ENCODE measurements around the gene NR2C2.

NR2C2 gene

GRCh38 chr3:15065550-15066007 is 118.2 kb downstream of the NR2C2 start:
- no peak for DNase-seq

- no peak for DNase-seq
Observed at GRCh38 chr3:15066467-15066866, 119.1 kb downstream of the NR2C2 start.

DNA sequence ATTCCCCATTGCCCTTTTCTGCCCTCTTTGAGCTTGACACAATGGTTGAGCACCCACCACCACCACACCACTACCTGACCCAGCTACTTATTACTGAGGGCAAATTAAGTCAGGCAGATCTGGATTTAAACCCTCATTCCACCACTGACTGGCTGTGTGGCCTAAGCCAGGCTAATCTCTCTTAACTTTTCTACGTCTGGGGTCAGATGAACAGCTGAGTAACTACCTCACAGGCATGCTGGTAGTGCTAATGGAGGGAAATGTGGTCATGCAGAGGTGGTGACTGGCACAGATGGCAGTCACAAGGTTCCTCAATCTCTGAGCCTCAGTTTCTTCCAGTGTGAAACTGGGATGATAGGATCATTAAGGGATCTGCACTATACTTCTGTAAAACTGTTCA is 122.1 kb downstream of the NR2C2 start:
- DNase-seq, result no peak

DNA sequence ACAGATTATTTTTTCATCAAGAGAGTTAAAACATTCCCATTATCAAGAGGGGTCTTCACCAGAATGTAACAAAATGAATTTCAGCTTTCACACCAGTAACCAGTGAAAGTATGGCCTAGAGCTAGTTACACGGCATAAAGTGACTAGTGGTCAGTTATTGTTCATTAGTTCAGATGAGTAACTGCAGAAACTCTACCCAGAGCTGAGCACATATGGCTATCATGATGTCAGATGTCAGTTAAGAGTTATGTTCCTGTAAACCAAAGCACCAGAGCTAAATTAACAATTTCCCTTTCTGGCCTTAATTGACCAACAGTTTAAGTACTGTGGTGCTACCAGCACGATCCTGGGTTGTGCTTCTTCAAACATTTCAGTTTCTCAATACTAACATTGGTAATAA is 124.3 kb downstream of the NR2C2 start:
- DNase-seq, result no peak

- DNase-seq, result no peak
Observed at GRCh38 chr3:15074500-15074899, 127.1 kb downstream of the NR2C2 start.

GRCh38 chr3:15079091-15079490 is 131.7 kb downstream of the NR2C2 start:
- no peak for DNase-seq

- DNase-seq, result no peak
Observed at GRCh38 chr3:15081960-15082664, 134.7 kb downstream of the NR2C2 start.

- DNase-seq, result no peak
Observed at GRCh38 chr3:15083252-15083651, 135.9 kb downstream of the NR2C2 start.

DNA sequence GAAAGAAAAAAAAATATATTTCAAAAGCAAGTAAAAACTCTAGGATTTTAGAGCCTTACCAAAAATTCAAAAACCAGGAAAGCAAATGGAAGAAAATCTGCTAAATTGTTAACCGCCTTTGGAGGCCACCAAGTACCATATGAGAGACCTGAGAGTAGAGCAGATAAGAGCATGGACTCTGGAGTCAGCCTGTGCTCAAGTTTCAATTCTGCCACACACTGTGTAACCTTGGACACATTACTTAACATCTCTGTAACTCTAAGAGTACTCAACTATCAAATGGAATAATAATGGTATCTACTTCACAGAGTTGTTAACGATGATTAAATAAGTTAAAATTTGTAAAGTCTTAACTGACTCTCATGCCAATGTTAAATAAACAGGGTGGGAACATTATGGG is 138.9 kb downstream of the NR2C2 start:
- DNase-seq, result no peak

- no peak for DNase-seq
Observed at GRCh38 chr3:15086699-15087098, 139.3 kb downstream of the NR2C2 start.

DNA sequence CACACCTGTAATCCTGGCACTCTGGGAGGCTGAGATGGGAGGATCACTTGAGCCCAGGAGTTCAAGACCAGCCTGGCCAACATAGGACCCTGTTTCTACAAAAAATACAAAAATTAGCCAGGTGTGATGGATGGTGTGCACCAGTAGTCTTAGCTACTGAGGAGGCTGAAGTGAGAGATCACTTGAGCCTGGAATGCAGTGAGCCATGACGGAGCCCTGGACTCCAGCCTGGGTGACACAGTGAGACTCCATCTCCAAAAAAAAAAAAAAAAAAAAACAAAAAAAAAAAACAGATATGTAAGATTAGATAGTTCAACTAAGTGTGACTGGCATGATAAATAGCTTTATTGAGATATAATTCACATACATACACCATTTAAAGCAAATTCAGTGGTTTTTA is 141.8 kb downstream of the NR2C2 start:
- no peak for DNase-seq

DNA sequence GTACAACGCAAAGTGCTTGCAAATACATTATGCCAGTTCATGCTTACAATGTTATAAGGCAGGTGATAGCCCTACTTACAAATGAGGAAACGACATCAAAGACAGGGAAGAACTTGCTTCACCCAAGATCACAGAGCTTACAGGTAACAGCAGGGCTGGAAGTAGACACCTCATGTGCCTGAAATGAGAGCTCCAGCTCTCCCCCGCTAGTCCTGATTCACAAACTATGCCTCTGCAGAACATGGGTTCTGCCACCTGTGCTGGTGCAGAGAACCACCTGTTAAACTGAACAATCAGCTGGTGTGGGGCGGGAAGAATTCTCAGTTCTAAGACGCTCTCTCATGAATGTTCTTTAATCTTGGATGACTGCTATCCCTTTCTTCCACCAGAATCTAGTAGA is 144.2 kb downstream of the NR2C2 start:
- DNase-seq, result no peak

DNA sequence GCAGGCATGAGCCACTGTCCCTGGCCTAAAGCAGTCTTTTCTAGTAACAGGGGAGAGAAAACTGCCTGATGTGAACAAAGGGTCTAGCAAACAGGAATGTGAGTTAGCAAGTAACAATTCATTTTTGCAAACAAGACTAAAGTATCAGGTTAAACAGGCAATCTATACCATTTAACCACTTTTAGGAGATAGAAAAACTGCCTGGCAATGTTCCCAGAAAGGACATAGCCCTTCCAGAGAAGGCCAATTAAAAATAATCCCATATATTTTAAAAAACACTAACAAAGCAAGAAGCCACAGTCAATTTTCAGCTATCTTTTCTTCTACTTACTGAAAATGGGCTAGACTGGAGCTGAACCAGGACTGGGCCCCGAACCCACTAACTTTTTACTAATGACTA is 145.3 kb downstream of the NR2C2 start:
- no peak for DNase-seq

- DNase-seq, result no peak
Observed at GRCh38 chr3:15094187-15094875, 146.9 kb downstream of the NR2C2 start.

DNA sequence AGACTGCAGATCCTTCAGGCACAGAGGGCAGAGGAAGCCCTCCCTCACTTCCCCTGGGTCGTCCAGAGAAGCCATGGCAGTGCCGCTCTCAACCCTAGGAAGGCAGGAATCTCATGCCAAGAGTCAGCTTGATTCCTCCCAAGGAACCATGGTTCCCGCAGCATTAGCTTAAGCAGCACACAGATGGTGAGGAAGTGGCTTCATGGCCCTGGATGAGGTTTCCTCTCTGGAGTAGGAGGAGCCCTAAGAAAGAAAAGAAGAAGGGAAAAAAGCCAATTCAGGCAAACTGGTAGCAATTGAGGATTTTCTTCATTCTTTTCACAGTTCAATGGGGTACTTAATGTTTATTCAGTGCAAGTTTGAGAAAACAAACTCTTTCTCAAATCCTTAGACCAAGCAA is 148.7 kb downstream of the NR2C2 start:
- DNase-seq, result no peak

DNA sequence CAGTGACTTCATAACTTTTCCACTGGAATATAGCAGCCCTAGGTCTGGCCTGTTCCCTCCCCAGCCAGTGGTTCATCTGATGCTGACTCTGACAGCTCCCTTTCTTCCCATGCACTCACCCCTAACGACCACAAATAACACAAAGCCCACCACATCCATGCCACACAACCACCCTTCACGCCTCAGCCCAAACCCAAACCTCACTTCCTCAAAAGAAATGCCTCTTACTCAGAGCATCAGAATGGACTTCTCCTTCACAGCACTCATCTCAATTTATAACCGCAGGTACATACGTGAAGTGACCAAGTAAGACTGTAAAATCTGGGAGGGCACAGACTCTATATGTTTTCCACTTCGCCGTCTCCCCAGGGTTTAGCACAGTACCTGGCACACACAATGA is 150.5 kb downstream of the NR2C2 start:
- no peak for DNase-seq

All from NCI-H2171 treated with DMSO at 0.1 percent for 48 hours (cell line).